Endodermal cell (in vitro differentiated cells): ENCODE data around the gene EPAS1. TPM values are rescaled to one million over a fixed set of nuclear protein-coding genes. Genes with fewer than 3 reads are reported as not detected.

ENCODE experiments used
- DNase-seq: peaks from one replicate; pipeline ENCODE4 v3.0.0-alpha.2; 2017
- H3K27ac ChIP-seq: 2 replicates; pipeline ENCODE4 v1.5.1; 2013; ENCODE audit warnings: mild to moderate bottlenecking, low read depth, low read length, moderate library complexity
- H3K27me3 ChIP-seq: 2 replicates; pipeline ENCODE4 v1.6.1; 2013; ENCODE audit warnings: mild to moderate bottlenecking, low read length, moderate library complexity; ENCODE audit not compliant: insufficient read depth, control insufficient read depth, poor library complexity, severe bottlenecking
- H3K36me3 ChIP-seq: 2 replicates; pipeline ENCODE4 v1.7.0; 2013; ENCODE audit warnings: mild to moderate bottlenecking, low read length, moderate library complexity; ENCODE audit not compliant: control insufficient read depth, insufficient read depth
- H3K4me1 ChIP-seq: one replicate; pipeline ENCODE4 v1.7.0; 2013; ENCODE audit warnings: low read length; ENCODE audit not compliant: control insufficient read depth, insufficient read depth
- H3K4me3 ChIP-seq: 2 replicates; pipeline ENCODE4 v1.5.1; 2013; ENCODE audit warnings: mild to moderate bottlenecking, low read length, moderate library complexity
- H3K9ac ChIP-seq: 2 replicates; pipeline ENCODE4 v1.6.1; 2013; ENCODE audit warnings: mild to moderate bottlenecking, low read length, moderate library complexity; ENCODE audit not compliant: poor library complexity, severe bottlenecking; ENCODE audit errors: extremely low read depth
- H3K9me3 ChIP-seq: 2 replicates; pipeline ENCODE4 v1.6.1; 2013; ENCODE audit warnings: mild to moderate bottlenecking, low read length, moderate library complexity; ENCODE audit not compliant: control insufficient read depth
- H3K27ac Mint-ChIP-seq: 2 replicates; pipeline ENCODE4 v1.8.0; 2020; ENCODE audit warnings: mixed read lengths
- H3K27me3 Mint-ChIP-seq: 2 replicates; pipeline ENCODE4 v1.8.0; 2021; ENCODE audit warnings: mild to moderate bottlenecking, mixed read lengths; ENCODE audit not compliant: insufficient read depth
- H3K36me3 Mint-ChIP-seq: 2 replicates; pipeline ENCODE4 v1.8.0; 2020; ENCODE audit warnings: low read depth, mixed read lengths
- H3K4me1 Mint-ChIP-seq: 2 replicates; pipeline ENCODE4 v1.8.0; 2020; ENCODE audit warnings: mixed read lengths
- H3K4me3 Mint-ChIP-seq: 2 replicates; pipeline ENCODE4 v1.8.0; 2020; ENCODE audit warnings: mild to moderate bottlenecking, moderate library complexity, mixed read lengths
- H3K9me3 Mint-ChIP-seq: 2 replicates; pipeline ENCODE4 v1.8.0; 2020; ENCODE audit warnings: mild to moderate bottlenecking, mixed read lengths
- WGBS, 2 experiments: methylation state at CpG; one replicate each; pipeline versions ENCODE4 v1.1.5 to v1.1.7; 2013; ENCODE audit warnings: missing lambda C conversion rate in 2 of 2, mixed read lengths in 1 of 2; ENCODE audit not compliant: insufficient coverage in 1 of 2, insufficient read length in 1 of 2; 5-methylcytosine and 5-hydroxymethylcytosine counted together
- total RNA-seq, 2 donors: library from RNA; stranded (reverse); fragmentation: NEBNext Ultra II Directional in 1 of 2; extraction: Animal tissue kit (Norgen Biotek cat#: 25700) in 1 of 2; gene quantifications; 2 replicates in 1 of 2; 3 replicates in 1 of 2; pipeline ENCODE4 v1.2.1, GENCODE V29; 2021
- TF ChIP-seq, protein P1 (sequence below): fragments of 200-600 bp; sonication (generic); conservative IDR thresholded peaks from 2 replicates; pipeline ENCODE4 v1.5.0; 2021; ENCODE audit warnings: antibody characterized with exemption, mild to moderate bottlenecking

EPAS1 gene
- total RNA-seq, 2 donors from 2014 or later: 1.2 to 1.9 TPM

DNA sequence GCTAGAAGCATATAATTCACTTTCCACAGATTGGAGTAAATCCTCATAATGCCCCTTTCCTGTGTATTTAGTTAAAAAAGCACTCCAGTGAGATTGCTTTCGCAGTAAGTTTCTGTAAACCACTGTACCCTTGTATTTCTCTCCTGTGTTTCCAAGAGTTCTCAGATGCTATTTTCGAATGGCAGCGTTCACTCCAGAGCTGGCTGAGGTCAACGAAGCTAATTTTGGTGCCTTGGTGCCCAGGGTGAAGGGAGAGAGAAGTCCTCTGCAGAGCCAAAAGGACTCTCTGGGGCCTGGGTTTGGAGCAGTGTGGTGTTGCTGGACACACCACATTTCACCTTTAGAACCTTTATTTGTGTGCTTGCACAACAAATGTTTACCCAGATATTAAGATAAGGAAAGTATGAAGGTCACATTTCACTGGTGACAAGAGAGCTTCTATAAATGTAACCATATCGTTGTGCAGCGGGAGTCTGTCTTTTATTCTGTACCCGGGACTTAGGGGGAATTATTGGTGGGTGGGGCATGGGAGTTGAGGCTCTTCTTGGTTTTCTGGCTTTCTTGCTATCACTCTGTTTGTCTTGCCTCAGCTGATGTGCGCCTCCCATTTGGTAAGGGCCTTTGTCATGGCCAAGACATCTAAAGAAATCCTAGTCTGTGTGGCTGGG, 9.9 kb downstream of the EPAS1 start:
- no peak overlapping the region for H3K4me3 Mint-ChIP-seq
- H3K4me1 ChIP-seq: no peaks in the 10 kb centered on the region

DNA sequence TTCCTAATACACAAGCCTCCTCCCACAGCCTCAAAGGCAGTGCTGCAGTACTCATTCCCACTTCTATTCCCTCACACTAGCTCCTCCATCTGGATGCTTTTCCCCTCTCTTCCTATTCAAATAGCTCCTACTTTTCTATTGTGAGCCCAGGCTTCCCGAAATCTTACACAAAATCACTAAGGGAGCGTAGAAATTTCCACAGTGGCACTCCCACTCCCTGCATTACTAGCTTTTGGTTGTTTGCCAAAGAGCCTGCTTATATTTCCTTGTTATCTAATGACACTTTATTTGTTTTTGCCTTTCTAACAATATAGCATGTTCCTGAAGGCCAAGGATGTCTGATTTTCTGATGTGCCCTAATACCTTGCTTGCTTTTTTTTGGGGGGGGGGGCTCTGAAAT, 10.9 kb downstream of the EPAS1 start:
- peaks cover 11% of the 10 kb centered on the region for H3K4me1 Mint-ChIP-seq
- no peak overlapping the region for H3K27ac ChIP-seq

More for the DNA sequence above, 9.9 kb downstream of the EPAS1 start:
- H3K9me3 ChIP-seq: no peaks in the 10 kb centered on the region
- DNase-seq: no peak
- 93 to 94% methylated on average over 3 to 8 of the region's 8 CpGs for WGBS, 2 experiments
- peaks cover 11% of the 10 kb centered on the region for H3K4me1 Mint-ChIP-seq
- H3K27me3 ChIP-seq: peaks cover 90% of the 10 kb centered on the region
- H3K9me3 Mint-ChIP-seq: peaks cover 4% of the 10 kb centered on the region
- TF ChIP-seq, protein P1, sequence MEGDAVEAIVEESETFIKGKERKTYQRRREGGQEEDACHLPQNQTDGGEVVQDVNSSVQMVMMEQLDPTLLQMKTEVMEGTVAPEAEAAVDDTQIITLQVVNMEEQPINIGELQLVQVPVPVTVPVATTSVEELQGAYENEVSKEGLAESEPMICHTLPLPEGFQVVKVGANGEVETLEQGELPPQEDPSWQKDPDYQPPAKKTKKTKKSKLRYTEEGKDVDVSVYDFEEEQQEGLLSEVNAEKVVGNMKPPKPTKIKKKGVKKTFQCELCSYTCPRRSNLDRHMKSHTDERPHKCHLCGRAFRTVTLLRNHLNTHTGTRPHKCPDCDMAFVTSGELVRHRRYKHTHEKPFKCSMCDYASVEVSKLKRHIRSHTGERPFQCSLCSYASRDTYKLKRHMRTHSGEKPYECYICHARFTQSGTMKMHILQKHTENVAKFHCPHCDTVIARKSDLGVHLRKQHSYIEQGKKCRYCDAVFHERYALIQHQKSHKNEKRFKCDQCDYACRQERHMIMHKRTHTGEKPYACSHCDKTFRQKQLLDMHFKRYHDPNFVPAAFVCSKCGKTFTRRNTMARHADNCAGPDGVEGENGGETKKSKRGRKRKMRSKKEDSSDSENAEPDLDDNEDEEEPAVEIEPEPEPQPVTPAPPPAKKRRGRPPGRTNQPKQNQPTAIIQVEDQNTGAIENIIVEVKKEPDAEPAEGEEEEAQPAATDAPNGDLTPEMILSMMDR: no peak
- no peaks in the 10 kb centered on the region for H3K36me3 Mint-ChIP-seq
- H3K27ac Mint-ChIP-seq: no peak overlapping the region
- no peak overlapping the region for H3K9ac ChIP-seq
- peaks cover 80% of the 10 kb centered on the region for H3K27me3 Mint-ChIP-seq
- no peaks in the 10 kb centered on the region for H3K36me3 ChIP-seq
- H3K27ac ChIP-seq: no peak overlapping the region
- H3K4me3 ChIP-seq: no peak overlapping the region

DNA sequence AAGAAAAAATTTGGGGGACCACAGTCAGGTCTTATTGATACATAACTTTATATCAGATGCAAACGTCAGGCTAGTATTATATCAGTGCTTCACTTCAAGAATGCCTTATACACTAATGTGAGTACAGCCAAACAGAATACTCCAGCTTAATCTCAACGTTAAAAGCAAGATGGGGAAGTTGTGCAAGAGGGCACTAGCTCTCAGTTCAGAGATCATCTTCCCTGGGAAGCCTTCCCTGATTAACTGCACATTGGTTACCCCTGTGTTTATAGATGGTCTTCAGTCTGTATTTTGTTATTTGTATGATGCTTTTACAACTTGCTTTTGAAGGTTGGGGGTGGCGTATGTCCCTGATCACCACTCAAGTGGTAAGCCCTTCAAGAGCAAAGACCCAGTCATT, 11.4 kb downstream of the EPAS1 start:
- Histone ChIP-seq H3K36me3 (no peaks in the 10 kb centered on the region), H3K4me1 (no peaks in the 10 kb centered on the region), H3K4me3 (no peak overlapping the region), H3K27me3 (peaks cover 85% of the 10 kb centered on the region), H3K9ac (no peak overlapping the region), H3K27ac (no peak overlapping the region), H3K9me3 (no peaks in the 10 kb centered on the region)
- H3K4me3 Mint-ChIP-seq: no peak overlapping the region
- TF ChIP-seq, protein P1: no peak
- no peak overlapping the region for H3K27ac Mint-ChIP-seq
- no peaks in the 10 kb centered on the region for H3K36me3 Mint-ChIP-seq
- H3K4me1 Mint-ChIP-seq: peaks cover 8% of the 10 kb centered on the region
- 67 to 100% methylated on average over 2 to 3 of the region's 3 CpGs for WGBS, 2 experiments
- peaks cover 4% of the 10 kb centered on the region for H3K9me3 Mint-ChIP-seq
- no peak for DNase-seq
- peaks cover 73% of the 10 kb centered on the region for H3K27me3 Mint-ChIP-seq

More for the DNA sequence above, 10.9 kb downstream of the EPAS1 start:
- TF ChIP-seq, protein P1: no peak
- no peak overlapping the region for H3K27ac Mint-ChIP-seq
- no peaks in the 10 kb centered on the region for H3K4me1 ChIP-seq
- peaks cover 90% of the 10 kb centered on the region for H3K27me3 ChIP-seq
- H3K9me3 ChIP-seq: no peaks in the 10 kb centered on the region
- H3K4me3 ChIP-seq: no peak overlapping the region
- H3K27me3 Mint-ChIP-seq: peaks cover 77% of the 10 kb centered on the region
- no peaks in the 10 kb centered on the region for H3K36me3 ChIP-seq
- 79 to 95% methylated on average over 2 of the region's 2 CpGs for WGBS, 2 experiments
- no peak overlapping the region for H3K4me3 Mint-ChIP-seq
- no peaks in the 10 kb centered on the region for H3K36me3 Mint-ChIP-seq
- DNase-seq: no peak
- peaks cover 4% of the 10 kb centered on the region for H3K9me3 Mint-ChIP-seq
- H3K9ac ChIP-seq: no peak overlapping the region
